GM21526 (cell line): ENCODE measurements around the gene BACE1.

Experiments
- ATAC-seq: cut with Tn5 transposase; IDR thresholded peaks from one replicate; pipeline ENCODE4 v1.9.1; 2021; ENCODE audit warnings: moderate library complexity; ENCODE audit not compliant: unreplicated experiment, low FRiP score

The BACE1 gene

DNA sequence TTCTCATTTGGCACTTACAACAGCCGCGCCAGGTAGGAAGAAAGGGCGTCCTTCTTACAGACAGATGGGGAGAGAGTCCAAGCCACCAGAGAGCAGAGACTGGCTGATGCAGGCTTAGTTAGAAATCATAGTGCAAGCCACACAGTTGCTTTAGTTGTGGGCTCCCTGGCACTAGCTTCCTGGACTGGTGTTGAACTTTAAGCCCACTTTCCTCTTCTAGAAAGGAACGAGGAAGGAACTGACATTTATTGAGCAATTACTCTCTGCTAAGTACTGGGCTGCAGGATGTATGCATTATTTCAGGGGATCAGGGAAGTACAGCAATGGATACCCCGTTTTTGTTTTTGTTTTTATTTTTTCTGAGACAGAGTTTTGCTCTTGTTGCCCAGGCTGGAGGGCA lies 3.0 kb downstream of the BACE1 start:
- no peak for ATAC-seq

- ATAC-seq, result no peak
Observed at GRCh38 chr11:117309310-117309709, 6.7 kb downstream of the BACE1 start.

DNA sequence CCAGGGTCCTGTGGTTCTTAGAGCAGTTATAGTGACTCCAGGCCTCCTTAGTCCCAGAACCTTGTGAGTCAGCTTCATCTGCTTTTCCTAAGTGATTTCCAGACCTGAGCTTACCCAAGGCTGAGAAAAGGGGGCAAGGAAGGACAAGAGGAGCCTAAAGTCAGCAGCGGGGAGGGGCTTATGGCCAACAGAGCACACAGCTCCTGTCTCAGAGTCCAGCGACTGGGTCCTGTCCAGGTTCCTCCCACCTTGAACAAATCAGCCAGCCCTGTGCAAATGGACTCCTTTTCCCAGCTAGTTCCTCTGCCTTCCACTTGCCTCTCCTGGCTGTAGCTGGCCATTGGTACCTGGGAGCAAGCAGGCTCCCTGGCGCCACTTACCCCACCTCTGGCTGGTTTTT lies 10.9 kb downstream of the BACE1 start:
- no peak for ATAC-seq

GRCh38 chr11:117303646-117304315 lies 12.3 kb downstream of the BACE1 start:
- no peak for ATAC-seq

- ATAC-seq, result no peak
Observed at GRCh38 chr11:117303101-117303500, 13.0 kb downstream of the BACE1 start.

DNA sequence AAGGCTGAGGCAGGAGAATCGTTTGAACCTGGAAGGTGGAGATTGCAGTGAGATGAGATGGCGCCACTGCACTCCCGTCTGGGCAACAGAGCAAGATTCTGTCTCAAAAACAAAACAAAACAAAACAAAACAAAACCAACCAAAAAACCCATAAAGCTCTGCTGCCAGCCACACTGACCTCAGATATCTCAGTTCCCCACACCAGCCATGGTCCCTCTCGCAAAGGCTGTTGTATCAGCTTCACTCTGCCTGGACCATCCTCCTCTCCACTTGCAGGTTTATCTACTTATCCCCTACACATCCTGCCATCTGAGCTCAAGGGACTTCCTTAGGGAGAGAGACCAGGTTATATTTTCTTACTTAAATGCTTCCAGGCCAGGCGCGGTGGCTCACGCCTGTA lies 13.8 kb downstream of the BACE1 start:
- ATAC-seq, result no peak

- no peak for ATAC-seq
Observed at GRCh38 chr11:117300773-117301172, 15.3 kb downstream of the BACE1 start.

- no peak for ATAC-seq
Observed at GRCh38 chr11:117300283-117300663, 15.8 kb downstream of the BACE1 start.

GRCh38 chr11:117299351-117300282 lies 16.4 kb downstream of the BACE1 start:
- no peak for ATAC-seq

DNA sequence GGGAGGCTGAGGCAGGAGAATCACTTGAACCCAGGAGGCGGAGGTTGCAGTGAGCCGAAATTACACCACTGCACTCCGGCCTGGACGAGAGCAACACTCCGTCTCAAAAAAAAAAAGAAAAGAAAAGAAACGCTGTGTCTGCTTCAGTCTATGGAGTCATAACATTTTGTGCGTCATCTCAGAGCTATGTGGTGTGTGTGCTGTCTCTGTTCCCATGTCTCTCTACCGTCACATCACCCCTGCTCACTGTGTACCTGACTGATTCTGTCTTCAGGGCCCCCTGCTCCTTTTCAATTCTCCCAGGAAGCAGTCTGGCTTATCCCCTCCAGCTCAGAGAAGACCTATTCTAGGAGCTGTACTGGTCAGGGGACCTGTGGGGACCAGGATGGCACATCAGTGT lies 17.9 kb downstream of the BACE1 start:
- ATAC-seq, result no peak

DNA sequence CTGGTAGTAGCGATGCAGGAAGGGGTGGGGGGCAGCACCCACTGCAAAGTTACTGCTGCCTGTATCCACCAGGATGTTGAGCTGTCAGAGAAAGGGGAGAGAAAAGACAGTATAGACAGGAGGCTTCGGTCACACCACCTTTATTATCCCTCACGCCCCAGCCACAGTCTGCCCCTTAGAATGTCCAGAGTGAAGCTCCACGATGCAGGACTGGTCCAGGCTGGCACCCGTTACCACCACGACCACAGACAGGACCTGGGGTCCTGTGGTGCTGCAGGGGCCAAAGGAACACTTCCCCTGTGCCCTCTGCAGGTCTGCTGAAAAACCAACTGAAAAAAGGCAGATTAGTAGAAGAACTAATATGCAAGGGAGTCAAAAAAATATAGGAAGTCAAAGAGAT lies 19.2 kb downstream of the BACE1 start:
- ATAC-seq, result no peak

GRCh38 chr11:117295438-117296137 lies 20.5 kb downstream of the BACE1 start:
- ATAC-seq, result no peak

GRCh38 chr11:117292616-117293015 lies 23.4 kb downstream of the BACE1 start:
- ATAC-seq, result no peak

DNA sequence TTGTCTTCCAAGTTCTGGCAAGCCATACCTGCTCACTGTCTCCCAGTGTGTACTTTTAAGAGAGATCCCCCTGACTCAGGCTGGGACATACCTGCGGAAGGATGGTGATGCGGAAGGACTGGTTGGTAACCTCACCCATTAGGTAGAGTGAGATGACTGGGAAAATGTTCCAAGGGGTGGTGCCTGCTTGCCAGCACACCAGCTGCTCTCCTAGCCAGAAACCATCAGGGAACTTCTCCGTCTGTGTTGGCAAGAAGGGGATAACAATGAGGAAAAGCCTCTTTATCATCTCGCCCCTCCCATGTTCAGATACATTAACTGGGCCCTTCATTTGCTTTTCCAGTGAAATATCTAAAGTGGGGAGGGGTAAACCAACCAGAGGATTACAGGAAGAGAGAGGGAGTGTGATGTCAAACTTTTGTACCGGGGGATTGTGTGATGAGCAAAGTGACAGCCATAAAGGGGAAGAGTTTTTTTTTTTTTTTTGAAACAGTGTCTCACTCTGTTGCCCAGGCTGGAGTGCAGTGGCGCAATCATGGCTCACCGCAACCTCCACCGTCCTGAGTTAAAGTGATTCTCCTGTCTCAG lies 25.2 kb downstream of the BACE1 start, which contains the start of gene BACE1-AS:
BACE1-AS (plus strand) TSS at position 538 of the 588 bp plus-strand sequence.
- no peak for ATAC-seq

- ATAC-seq, result no peak
Observed at GRCh38 chr11:117289795-117290194, 26.3 kb downstream of the BACE1 start.

DNA sequence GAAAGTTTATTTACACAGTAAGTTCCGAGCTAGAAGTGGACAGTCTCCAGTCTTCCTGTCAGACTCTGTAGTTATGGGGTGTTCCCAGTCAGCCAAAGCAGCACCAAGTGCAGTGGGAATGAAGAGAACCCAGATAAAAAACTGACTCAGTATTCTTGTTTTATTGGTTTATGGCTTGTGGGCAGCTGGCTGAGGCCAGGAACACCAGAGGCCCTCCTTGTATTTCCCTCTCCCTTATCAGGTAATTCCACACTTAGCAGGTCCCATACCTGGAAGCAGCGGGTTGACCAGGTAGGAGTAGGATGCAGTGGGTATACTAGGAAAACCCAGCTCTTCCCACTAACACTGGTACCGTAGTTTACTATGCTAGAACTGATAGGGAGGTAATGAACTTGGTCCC lies 28.4 kb downstream of the BACE1 start:
- no peak for ATAC-seq

GRCh38 chr11:117286588-117286987 lies 29.5 kb downstream of the BACE1 start:
- no peak for ATAC-seq

- no peak for ATAC-seq
Observed at GRCh38 chr11:117284053-117284452, 32.0 kb downstream of the BACE1 start.

DNA sequence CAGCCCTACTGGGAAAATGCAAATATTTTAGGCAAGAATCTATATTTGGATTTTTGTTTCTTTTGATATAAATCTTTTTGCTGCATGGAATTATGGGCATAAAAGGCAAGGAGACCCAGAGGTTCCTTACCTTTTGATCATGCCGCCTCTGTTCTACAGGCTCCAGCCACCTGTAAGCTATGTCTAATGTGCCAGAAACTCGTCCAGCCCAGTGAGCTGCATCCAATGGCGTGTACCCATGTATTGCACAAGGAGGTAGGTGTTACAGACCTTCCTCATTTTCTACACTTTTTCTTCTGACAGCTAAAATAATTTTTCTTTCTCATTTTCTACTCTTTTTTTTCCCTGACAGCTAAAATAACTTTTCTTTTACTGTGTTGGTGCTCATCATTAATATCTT lies 33.1 kb downstream of the BACE1 start:
- ATAC-seq, result no peak

GRCh38 chr11:117281869-117282268 lies 34.2 kb downstream of the BACE1 start:
- ATAC-seq, result no peak

- no peak for ATAC-seq
Observed at GRCh38 chr11:117281159-117281558, 34.9 kb downstream of the BACE1 start.
